ENCODE results near the gene ALDH3B2. TPM values are rescaled to one million over a fixed set of nuclear protein-coding genes. Genes with fewer than 3 reads are reported as not detected.

ALDH3B2 gene
- total and polyA plus RNA-seq, 2 donors (not counting 1 experiment from before 2014, with no cell fraction given) = 0.09 TPM; not detected in 1

DNA sequence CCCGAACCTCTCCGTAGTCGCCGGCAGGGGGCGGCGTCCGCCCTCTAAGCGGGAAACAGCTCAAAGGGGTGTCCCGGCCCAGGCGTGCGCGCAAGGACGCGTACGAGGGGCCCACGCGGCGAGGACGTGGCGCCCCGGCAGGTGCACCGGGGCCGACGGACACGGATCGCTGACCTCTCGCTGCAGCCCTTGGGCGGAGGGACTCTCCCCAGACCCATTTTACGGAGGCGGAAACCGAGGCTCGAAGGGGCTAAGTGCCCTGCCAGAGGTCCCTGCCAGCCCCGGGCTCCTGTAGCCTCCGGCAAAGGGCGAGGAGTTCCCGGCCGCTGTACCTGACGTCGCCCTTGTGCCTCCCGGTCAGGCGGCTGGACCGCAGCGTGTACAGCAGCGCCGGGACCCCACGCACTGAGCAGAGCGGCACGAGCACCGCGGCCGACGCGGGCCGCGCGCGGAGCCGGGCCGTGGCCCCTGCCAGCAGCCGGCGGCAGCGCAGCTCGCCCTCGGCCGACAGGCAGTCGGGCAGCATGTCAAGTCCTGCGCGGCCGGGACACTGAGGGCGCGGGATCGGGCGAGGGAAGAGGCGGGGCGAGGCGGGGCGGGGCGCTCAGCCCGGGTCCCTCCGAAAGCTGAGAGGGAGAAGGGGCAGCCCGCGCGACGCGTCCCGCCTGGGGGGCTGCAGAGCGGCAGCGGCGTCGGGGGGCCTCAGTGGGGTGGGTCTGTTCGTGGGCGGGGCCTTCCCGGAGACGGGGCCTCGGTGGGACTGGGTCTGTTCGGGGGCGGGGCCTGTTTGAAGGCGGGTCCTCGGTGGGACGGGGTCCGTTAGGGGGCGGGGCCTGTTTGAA, 44.8 kb downstream of the ALDH3B2 start, which contains the start of gene NUDT8:
TSS of gene NUDT8 (minus strand) at position 552 of the 842 bp plus-strand sequence. CDS start at position 526, 26 bp downstream.
- Mint-ChIP-seq H3K27me3 (no peaks in the 10 kb centered on the region), H3K27ac (peak within 1 kb of the TSS; percentile 90), H3K4me3 (peak within 1 kb of the TSS; percentile 90), H3K9me3 (ENCODE audit: insufficient read depth) (no peaks in the 10 kb centered on the region), H3K4me1 (peaks cover 17% of the 10 kb centered on the region)
- H3K27me3 ChIP-seq (replicated peaks in 1 of 4; ENCODE audit: control extremely low read depth in 1 of 4, control insufficient read depth in 3 of 4, insufficient read depth in 4 of 4, low read length in 3 of 4) = no peaks in the 10 kb centered on the region
- H3K4me2 ChIP-seq (replicated peaks; ENCODE audit: low read depth, low read length, poor library complexity, severe bottlenecking) = peak within 1 kb of the TSS; percentile 99
- TF ChIP-seq CTCF (IDR thresholded peaks at IDR 0.05) (peak; percentile 91), EZH2 (IDR thresholded peaks at IDR 0.05; ENCODE audit: borderline replicate concordance, insufficient read depth, low read depth, low read length, poor library complexity, severe bottlenecking) (no peak)
- POLR2A ChIA-PET = interaction anchor here (0.6 to 2.8 kb wide), 14 partner anchors 15 to 228 kb away, joined by 3 to 31 read pairs (median 5); partner anchors contain the start of genes ACY3, GSTP1, PPP1CA and PTPRCAP
- peaks cover 14 to 19% of the 10 kb centered on the region in 2 donors for H3K4me1 ChIP-seq (ENCODE audit: control insufficient read depth in 2 of 2, insufficient read depth in 2 of 2, low read length in 2 of 2)
- peak within 1 kb of the TSS; percentile 75 for H3K9ac ChIP-seq (ENCODE audit: low read length)
- peaks cover 9% of the 10 kb centered on the region for H4K20me1 ChIP-seq (ENCODE audit: control insufficient read depth, insufficient read depth, low read length, poor library complexity, severe bottlenecking)
- ATAC-seq (ENCODE audit: low read depth) (peak; percentile 50), DNase-seq (peak; percentile 95)
- under 1% methylated on average over 92 of the region's 102 CpGs for WGBS (ENCODE audit: insufficient coverage)
- no peaks in the 10 kb centered on the region for H3K36me3 ChIP-seq (replicated peaks in 1 of 2; ENCODE audit: control extremely low read depth in 1 of 2, control insufficient read depth in 1 of 2, extremely low read depth in 1 of 2, insufficient read depth in 2 of 2, low read length in 1 of 2)
- H3K27ac ChIP-seq (ENCODE audit: low read length in 2 of 2) = peak within 1 kb of the TSS; percentile 85
- H3K9me3 ChIP-seq (ENCODE audit: control extremely low read depth in 1 of 3, control insufficient read depth in 2 of 3, insufficient read depth in 1 of 3, low read length in 2 of 3) = no peaks in the 10 kb centered on the region
- intact Hi-C loops (cut with micrococcal nuclease) = loop anchor here (1.0 kb wide), 6 partner anchors 15 to 57 kb away; partner anchors contain the start of gene NDUFV1
- H3K4me3 ChIP-seq (ENCODE audit: control extremely low read depth in 1 of 5, extremely low read depth in 1 of 5, insufficient read depth in 1 of 5, low read depth in 2 of 5, low read length in 4 of 5) = peak within 1 kb of the TSS in 4 of 5 experiments; percentile 68 to 76 (median 74)
- CTCF ChIA-PET = interaction anchor here (0.6 to 7.5 kb wide), 31 partner anchors 9 to 906 kb away, joined by 3 to 105 read pairs (median 5); partner anchors contain the start of genes ACY3, GSTP1, POLD4 and PPP1CA
- peak within 1 kb of the TSS; percentile 81 for H2AFZ ChIP-seq (ENCODE audit: insufficient read depth, low read depth, low read length, poor library complexity, severe bottlenecking)
- H3K79me2 ChIP-seq (ENCODE audit: control insufficient read depth, insufficient read depth, low read length) = no peaks in the 10 kb centered on the region
